Measurements from ENCODE around the gene MAML3.
A peak's percentile ranks its signal among the peaks of the same experiment; 100 is the strongest.

MAML3 gene

GRCh38 chr4:140095694-140096482 lies 58.1 kb downstream of the MAML3 start:
- TF ChIP-seq FOXP2 (optimal IDR thresholded peaks at IDR 0.05; ENCODE audit: borderline replicate concordance, extremely low read depth, extremely low read length, insufficient read depth) (no peak), SIN3A (IDR thresholded peaks at IDR 0.05; ENCODE audit: borderline replicate concordance, insufficient read depth, low read length) (no peak), POLR2AphosphoS5 (IDR thresholded peaks at IDR 0.05; ENCODE audit: low read depth, low read length) (no peak), TAF1 (IDR thresholded peaks at IDR 0.05; ENCODE audit: borderline replicate concordance, insufficient read depth, low read length) (no peak)
- TF ChIP-seq, protein P1, sequence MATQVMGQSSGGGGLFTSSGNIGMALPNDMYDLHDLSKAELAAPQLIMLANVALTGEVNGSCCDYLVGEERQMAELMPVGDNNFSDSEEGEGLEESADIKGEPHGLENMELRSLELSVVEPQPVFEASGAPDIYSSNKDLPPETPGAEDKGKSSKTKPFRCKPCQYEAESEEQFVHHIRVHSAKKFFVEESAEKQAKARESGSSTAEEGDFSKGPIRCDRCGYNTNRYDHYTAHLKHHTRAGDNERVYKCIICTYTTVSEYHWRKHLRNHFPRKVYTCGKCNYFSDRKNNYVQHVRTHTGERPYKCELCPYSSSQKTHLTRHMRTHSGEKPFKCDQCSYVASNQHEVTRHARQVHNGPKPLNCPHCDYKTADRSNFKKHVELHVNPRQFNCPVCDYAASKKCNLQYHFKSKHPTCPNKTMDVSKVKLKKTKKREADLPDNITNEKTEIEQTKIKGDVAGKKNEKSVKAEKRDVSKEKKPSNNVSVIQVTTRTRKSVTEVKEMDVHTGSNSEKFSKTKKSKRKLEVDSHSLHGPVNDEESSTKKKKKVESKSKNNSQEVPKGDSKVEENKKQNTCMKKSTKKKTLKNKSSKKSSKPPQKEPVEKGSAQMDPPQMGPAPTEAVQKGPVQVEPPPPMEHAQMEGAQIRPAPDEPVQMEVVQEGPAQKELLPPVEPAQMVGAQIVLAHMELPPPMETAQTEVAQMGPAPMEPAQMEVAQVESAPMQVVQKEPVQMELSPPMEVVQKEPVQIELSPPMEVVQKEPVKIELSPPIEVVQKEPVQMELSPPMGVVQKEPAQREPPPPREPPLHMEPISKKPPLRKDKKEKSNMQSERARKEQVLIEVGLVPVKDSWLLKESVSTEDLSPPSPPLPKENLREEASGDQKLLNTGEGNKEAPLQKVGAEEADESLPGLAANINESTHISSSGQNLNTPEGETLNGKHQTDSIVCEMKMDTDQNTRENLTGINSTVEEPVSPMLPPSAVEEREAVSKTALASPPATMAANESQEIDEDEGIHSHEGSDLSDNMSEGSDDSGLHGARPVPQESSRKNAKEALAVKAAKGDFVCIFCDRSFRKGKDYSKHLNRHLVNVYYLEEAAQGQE (IDR thresholded peaks at IDR 0.05; ENCODE audit: insufficient read depth in 1 of 2, low read depth in 2 of 2, low read length in 2 of 2) = no peak

- no peak for TF ChIP-seq TAF1 (IDR thresholded peaks at IDR 0.05; ENCODE audit: borderline replicate concordance, insufficient read depth, low read length)
- TF ChIP-seq, protein P1 (IDR thresholded peaks at IDR 0.05; ENCODE audit: insufficient read depth in 1 of 2, low read depth in 2 of 2, low read length in 2 of 2) = no peak
Measured at GRCh38 chr4:140094438-140095420, 59.3 kb downstream of the MAML3 start.

GRCh38 chr4:140092094-140092851 lies 61.7 kb downstream of the MAML3 start:
- TF ChIP-seq TAF1 (IDR thresholded peaks at IDR 0.05; ENCODE audit: borderline replicate concordance, insufficient read depth, low read length) (no peak), SIN3A (IDR thresholded peaks at IDR 0.05; ENCODE audit: borderline replicate concordance, insufficient read depth, low read length) (0 out of 2 replicates have a peak, but pooled peaks have one; percentile 11), FOXP2 (optimal IDR thresholded peaks at IDR 0.05; ENCODE audit: borderline replicate concordance, extremely low read depth, extremely low read length, insufficient read depth) (no peak)

DNA sequence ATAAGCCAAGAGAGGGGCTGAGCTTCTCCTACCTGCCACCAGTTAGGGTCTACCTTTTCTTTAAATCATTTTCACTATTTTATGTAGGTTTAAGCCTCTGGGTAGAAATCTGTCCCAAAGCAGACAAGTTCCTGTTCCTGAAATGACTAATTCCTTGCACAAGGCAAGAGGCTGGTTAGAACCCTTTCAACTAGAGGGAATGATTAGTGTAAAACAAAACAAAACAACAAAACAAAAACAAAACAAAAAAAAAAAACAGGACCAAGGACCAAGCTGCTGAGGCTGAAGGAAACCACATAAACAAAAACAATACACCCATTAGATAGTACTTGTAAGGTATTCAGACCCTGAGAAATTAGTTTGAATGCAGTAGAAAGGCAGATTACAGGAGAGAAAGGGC lies 62.7 kb downstream of the MAML3 start:
- no peak for TF ChIP-seq TAF1 (IDR thresholded peaks at IDR 0.05; ENCODE audit: borderline replicate concordance, insufficient read depth, low read length)
- TF ChIP-seq SIN3A (IDR thresholded peaks at IDR 0.05; ENCODE audit: borderline replicate concordance, insufficient read depth, low read length) = no peak
- TF ChIP-seq, protein P1 (IDR thresholded peaks at IDR 0.05; ENCODE audit: insufficient read depth in 1 of 2, low read depth in 2 of 2, low read length in 2 of 2) = no peak
- TF ChIP-seq POLR2AphosphoS5 (IDR thresholded peaks at IDR 0.05; ENCODE audit: low read depth, low read length) = no peak
- TF ChIP-seq FOXP2 (optimal IDR thresholded peaks at IDR 0.05; ENCODE audit: borderline replicate concordance, extremely low read depth, extremely low read length, insufficient read depth) = no peak

DNA sequence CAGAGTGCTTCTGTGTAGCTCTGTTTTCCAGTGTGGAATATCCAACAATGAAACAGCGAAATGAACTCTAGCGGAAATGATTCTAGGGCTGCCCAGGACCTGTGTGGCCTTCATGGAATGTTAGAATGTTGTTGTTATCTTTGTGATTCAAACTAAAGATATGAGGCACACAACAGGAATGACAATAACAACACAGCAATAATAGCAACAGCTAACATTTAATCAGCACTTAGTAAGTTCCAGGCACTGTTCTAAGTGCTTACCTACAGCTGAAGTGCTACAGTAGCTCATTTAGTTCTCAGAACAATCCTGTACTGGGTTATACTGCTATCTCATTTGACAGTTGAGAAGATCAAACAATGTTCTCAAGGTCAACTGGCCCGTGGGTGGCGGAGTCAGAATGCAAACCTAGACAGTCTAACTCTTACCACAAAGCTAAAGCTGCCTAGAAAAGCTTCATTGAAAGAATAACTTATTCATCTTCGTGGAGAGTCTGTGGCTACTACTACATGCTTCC lies 63.7 kb downstream of the MAML3 start:
- TF ChIP-seq POLR2AphosphoS5 (IDR thresholded peaks at IDR 0.05; ENCODE audit: low read depth, low read length) = no peak
- TF ChIP-seq FOXP2 (optimal IDR thresholded peaks at IDR 0.05; ENCODE audit: borderline replicate concordance, extremely low read depth, extremely low read length, insufficient read depth) = no peak
- no peak for TF ChIP-seq TAF1 (IDR thresholded peaks at IDR 0.05; ENCODE audit: borderline replicate concordance, insufficient read depth, low read length)
- TF ChIP-seq, protein P1 (IDR thresholded peaks at IDR 0.05; ENCODE audit: insufficient read depth in 1 of 2, low read depth in 2 of 2, low read length in 2 of 2) = no peak
- no peak for TF ChIP-seq SIN3A (IDR thresholded peaks at IDR 0.05; ENCODE audit: borderline replicate concordance, insufficient read depth, low read length)
